Astrocyte of the spinal cord (primary cell): ENCODE data around the gene ZAP70.

Experiments used
- DNase-seq: peaks from one replicate; pipeline ENCODE4 v3.0.0; 2011; ENCODE audit warnings: low read depth, low spot score
- H3K4me3 ChIP-seq: 2 replicates; pipeline ENCODE4 v1.5.1; 2011; ENCODE audit warnings: low read depth, mild to moderate bottlenecking, low read length, moderate library complexity
- in situ Hi-C: cut with HindIII; loops from 2 replicates; pipeline ENCODE4 v1.10.0; 2017; ENCODE audit warnings: low sequenced_read_pairs
- TF ChIP-seq, protein P1 (sequence below): IDR thresholded peaks from 2 replicates; pipeline ENCODE4 v1.5.1; 2012; ENCODE audit warnings: low read depth, mild to moderate bottlenecking, low read length, inconsistent platforms

Gene ZAP70

DNA sequence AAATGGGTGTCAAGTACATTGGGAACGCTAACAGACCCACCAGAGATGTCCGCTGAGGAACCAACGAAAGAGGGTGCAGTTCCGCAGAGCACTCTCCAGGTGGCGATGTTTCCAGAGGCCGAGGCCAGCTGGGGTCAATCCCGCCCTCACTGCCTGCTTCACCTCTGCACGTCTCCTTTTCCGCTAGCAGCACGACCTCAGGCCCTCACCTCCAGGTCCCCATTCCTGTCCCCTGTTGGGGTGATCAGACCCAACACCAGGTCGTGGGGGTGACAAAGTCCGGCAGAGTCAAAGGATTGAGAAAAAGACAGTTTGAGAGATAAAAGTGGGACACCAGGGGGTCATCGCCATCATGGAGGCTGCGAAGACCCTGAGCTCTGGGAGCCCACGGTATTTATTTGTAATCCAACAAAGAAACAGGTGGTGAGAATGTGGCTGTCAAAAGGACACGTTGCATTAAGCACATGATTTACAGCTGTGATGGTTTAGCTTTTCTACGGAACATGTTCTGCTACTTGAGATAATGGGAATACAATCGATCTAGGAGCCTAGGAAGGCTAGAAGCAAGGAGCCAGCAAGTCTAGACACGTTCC is 27.3 kb downstream of the ZAP70 start:
- H3K4me3 ChIP-seq, result no peak overlapping the region
- in situ Hi-C loops, result no loop called here
- TF ChIP-seq, protein P1, sequence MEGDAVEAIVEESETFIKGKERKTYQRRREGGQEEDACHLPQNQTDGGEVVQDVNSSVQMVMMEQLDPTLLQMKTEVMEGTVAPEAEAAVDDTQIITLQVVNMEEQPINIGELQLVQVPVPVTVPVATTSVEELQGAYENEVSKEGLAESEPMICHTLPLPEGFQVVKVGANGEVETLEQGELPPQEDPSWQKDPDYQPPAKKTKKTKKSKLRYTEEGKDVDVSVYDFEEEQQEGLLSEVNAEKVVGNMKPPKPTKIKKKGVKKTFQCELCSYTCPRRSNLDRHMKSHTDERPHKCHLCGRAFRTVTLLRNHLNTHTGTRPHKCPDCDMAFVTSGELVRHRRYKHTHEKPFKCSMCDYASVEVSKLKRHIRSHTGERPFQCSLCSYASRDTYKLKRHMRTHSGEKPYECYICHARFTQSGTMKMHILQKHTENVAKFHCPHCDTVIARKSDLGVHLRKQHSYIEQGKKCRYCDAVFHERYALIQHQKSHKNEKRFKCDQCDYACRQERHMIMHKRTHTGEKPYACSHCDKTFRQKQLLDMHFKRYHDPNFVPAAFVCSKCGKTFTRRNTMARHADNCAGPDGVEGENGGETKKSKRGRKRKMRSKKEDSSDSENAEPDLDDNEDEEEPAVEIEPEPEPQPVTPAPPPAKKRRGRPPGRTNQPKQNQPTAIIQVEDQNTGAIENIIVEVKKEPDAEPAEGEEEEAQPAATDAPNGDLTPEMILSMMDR, result peak; percentile 84
- DNase-seq, result no peak

DNA sequence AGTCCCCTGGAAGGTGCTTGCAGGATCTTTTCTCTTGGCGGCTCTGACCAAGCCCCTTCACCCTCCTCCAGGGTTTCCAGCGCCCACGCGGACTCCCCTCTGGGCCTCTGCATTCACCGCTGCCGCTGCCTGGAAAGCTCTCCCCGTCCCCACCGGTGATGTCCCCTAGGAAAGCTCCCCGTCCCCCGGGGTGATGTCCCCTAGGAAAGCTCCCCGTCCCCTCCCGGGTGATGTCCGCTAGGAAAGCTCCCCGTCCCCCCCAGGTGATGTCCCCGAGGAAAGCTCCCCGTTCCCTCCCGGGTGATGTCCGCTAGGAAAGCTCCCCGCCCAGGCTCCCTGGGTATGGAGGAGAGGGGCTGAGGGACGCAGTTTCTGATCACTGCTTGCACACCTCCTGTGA is 27.9 kb downstream of the ZAP70 start:
- no peak for DNase-seq
- TF ChIP-seq, protein P1, result no peak
- in situ Hi-C loops, result no loop called here
- H3K4me3 ChIP-seq, result no peak overlapping the region

DNA sequence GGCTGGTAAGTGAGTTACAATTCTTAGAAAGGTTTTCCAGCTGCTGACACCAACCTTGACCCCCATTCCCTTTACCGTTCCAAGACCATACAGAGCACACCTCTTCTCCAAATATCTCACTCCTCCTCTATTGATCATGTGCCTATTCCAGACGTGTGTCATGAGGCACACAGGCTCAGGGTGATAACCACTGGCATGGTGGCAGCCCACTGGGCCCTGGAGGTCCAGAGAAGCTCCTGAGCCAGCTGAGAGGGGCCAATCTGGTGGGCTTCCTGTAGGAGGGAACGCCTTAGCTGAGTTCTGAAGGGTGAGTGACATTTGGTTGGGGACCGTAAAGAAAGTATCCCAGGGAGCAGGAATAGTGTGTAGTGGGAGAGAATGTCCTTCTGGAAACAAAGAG is 28.3 kb downstream of the ZAP70 start:
- TF ChIP-seq, protein P1, result no peak
- no peak overlapping the region for H3K4me3 ChIP-seq
- DNase-seq, result no peak
- in situ Hi-C loops, result no loop called here

DNA sequence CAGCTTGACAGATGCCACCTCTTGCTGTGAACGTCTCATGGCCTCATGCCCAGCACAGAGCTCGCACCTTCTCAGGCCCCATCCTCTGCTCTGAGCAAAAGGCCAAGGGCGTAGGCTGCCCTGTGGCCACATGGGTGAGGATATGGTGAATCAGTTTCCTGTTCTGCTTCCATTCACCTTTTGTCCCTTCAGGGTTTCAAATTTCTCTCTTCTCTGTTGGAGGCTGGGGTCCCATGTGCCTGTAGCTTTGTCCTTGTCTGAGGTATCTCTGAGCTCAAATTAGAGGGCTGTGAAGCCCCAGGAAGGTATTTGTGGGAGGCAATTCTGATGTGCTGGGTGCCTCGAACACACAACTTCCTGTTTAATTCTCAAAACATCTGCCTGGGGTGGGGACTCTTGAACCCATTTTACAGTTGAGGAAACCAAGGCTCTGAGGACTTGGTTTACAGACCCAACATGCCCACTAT is 29.0 kb downstream of the ZAP70 start:
- in situ Hi-C loops, result no loop called here
- DNase-seq, result no peak

DNA sequence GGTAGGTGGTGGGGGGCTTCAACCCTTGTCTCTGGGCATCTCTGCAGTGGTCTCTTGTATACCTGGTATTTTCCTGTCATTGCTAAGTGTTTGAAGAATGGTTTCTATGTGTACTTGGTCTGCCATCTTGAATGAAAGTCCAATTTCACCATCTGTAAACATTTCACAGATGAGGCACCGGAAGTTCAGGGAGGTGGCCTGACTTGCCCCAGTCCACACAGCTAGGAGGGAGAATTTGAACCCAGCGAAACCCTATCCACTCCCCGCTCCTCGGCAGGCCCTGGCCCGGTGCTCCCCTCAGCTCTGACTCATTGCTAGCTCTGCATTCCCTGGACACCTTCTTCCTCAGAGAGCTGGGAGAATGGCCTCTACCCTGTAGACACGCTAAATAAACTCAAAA is 30.5 kb downstream of the ZAP70 start:
- TF ChIP-seq, protein P1, result no peak
- H3K4me3 ChIP-seq, result no peak overlapping the region
- DNase-seq, result no peak
- in situ Hi-C loops, result no loop called here

More for the DNA sequence above, 29.0 kb downstream of the ZAP70 start:
- H3K4me3 ChIP-seq, result no peak overlapping the region
- TF ChIP-seq, protein P1, result no peak

DNA sequence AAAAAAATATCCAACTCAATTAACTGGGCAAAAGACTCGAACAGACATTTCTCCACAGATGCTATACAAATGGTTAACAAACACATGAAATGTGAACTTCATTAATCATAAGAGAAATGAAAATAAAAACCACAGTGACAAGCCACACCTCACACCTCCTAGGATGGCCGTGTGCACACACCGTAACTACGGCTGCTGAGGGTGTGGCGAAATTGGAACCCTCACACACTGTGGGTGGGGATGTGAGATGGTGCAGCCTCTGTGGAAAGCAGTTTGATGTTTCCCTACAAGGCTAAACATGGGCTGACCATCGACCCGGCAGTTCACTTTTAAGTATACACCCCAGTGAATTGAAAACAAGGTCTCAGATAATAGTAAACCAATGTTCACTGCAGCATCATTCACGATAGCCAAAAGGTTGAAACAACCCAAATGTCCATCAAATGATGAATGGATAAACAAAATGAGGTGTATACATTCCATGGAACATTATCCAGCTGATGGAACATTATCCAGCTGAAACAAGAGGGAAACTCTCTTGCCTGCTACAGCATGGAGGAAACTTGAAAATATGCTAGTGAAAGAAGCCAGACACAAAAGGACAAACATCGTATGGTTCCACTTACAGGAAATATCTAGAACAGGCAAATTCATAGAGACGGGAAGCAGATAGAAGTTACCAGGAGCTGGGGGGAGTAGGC is 32.2 kb downstream of the ZAP70 start:
- no peak for DNase-seq
- in situ Hi-C loops, result no loop called here
- no peak overlapping the region for H3K4me3 ChIP-seq
- TF ChIP-seq, protein P1, result no peak
